GM18502 (cell line): ENCODE results near the gene CD101.

Experiments
- ATAC-seq: cut with Tn5 transposase; IDR thresholded peaks from one replicate; pipeline ENCODE4 v1.9.1; 2021; ENCODE audit warnings: mild to moderate bottlenecking; ENCODE audit not compliant: unreplicated experiment, poor library complexity

Gene CD101

DNA sequence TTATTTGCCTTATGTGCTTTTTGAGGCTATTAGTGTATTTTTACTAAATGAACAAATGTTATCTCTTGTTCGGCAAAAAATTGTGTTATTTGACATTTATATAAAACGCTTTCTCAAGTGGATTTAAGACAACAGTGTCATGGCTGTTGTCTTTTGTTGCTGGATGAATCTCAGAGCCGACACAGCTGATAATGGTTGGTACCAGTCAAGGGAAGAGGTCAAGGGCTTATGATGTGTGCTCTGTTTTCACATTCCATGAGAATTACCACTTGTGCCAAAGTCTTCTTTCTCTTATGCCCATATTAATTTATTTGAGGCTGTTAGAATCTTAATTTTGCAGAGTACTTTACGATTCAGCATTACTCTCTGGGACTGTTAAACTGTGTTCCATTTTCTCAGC is 17.9 kb upstream of the CD101 start:
- no peak for ATAC-seq

DNA sequence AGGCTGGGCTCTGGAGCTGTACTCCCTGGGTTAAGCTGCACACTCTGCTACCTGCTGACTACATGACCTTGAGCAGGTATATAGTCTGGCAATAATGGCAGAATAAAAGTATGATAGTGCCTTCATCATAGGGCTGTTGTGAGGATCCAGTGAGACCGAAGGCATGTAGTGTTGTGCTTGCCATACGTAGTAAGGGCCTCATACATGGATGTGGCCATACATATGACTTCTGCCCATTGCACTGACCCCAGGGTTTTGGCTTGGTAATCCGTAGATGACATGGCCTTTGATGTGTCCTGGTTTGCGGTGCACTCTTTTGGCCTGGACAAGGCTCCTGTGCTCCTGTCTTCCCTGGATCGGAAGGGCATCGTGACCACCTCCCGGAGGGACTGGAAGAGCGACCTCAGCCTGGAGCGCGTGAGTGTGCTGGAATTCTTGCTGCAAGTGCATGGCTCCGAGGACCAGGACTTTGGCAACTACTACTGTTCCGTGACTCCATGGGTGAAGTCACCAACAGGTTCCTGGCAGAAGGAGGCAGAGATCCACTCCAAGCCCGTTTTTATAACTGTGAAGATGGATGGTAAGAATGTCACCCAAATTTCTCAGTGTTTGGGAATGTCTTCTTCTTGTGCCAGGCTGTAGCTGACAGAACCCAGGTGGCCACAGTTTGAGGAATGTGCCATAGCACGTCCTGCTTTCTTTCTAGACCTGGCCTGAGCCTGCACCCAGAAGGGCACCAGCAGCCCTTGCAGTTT is 17.0 kb upstream of the CD101 start:
- no peak for ATAC-seq

DNA sequence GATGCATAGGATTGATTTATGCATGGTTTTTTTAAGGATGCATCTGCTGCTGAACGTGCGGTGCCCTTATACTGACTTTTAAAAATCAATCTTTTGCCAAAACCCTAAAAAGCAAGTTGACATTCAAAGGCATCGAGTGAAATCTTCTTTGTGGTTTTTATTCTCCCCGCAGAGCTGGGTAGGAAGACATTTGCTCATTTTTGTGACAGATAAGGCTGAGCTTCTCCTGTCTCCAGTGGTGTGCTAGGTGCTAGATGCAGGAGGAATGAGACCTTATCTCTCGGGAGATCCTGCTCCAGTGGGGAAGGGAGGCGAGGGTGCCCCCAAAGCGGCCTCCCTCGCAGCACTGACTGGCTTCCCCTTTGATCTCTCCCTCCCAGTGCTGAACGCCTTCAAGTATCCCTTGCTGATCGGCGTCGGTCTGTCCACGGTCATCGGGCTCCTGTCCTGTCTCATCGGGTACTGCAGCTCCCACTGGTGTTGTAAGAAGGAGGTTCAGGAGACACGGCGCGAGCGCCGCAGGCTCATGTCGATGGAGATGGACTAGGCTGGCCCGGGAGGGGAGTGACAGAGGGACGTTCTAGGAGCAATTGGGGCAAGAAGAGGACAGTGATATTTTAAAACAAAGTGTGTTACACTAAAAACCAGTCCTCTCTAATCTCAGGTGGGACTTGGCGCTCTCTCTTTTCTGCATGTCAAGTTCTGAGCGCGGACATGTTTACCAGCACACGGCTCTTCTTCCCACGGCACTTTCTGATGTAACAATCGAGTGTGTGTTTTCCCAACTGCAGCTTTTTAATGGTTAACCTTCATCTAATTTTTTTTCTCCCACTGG is 14.9 kb upstream of the CD101 start:
- no peak for ATAC-seq

DNA sequence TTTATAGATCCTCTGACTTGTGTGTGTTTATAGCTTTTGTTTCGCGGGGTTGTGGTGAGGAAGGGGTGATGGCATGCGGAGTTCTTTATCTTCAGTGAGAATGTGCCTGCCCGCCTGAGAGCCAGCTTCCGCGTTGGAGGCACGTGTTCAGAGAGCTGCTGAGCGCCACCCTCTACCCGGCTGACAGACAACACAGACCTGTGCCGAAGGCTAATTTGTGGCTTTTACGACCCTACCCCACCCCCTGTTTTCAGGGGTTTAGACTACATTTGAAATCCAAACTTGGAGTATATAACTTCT is 14.4 kb upstream of the CD101 start:
- no peak for ATAC-seq

DNA sequence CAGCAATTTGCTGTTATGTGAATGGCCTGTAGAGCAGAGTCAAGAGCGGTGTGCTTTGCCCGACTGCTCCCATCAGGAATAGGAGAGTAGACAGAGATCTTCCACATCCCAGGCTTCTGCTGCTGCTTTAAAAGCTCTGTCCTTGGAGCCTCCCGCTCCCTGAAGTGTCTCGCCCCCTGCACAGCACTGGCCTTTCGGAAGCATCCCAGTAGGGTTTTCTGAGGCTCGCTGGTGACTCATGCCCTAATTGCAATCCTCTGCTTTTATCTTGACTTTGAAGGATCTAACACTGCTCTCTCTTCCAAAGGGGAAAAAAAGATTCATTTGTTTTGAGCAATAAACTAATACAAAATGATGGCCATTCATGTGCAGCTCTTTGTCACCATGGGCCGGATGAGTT is 13.3 kb upstream of the CD101 start:
- no peak for ATAC-seq

DNA sequence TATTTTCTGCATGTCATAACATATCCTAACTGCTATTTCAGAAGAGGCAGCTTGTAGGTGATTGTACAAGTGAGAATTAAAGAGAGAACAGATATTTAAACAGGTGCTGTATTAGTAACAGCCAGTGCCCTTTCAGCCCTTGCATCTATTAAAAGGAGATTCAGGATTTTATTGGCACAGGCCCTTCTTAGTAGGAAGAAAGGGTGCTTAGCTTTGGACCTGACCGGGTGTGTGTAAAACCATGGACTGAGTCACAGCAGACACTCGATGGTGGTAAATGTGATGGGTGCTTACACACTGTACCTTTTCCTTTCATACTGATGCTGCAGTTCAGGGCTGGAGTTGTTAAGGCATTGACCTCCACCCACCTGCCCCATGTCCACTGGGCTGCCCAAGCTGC is 12.7 kb upstream of the CD101 start:
- no peak for ATAC-seq

DNA sequence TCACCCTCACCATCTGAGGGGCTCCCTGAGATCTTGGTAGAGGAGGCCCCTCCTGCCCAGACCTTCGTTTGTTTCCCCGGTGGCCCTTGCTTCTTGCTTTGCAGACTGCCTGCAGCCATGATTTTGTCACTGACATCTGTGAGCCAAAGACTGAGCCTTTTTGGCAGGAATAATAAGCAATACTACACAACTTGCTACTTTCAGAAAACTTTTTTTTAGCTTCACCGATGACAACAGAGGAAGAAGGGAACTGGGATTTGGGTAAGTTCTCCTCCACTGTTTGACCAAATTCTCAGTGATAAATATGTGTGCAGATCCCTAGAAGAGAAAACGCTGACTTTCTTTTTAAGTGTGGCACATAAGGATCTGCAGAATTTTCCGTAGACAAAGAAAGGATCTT is 11.7 kb upstream of the CD101 start:
- ATAC-seq = no peak

DNA sequence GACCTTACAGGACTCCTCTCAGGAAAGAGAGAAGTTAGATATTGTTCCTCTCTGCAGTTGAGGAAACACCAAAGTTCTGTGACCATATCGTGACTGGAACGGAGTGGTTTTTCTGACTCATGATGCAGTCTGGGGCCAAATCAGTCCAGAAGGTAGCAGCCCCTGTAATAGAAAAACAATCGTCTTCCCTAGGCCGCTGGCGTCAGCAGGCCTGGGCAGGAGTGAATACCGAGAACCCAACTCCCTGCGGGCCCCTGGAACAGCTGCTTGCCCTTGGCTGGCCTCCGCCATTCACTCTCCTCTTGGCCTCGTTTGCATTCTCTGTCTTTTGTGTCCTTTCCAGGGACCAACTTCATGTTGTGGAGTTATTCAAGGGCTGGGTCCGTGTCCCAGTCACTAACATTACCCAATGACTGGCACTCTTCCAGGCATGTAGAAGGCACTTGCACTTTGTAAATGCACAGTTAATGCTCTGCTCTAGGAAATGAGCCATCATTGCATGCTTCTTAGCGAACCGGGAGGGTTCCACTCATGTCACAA is 10.9 kb upstream of the CD101 start:
- no peak for ATAC-seq

DNA sequence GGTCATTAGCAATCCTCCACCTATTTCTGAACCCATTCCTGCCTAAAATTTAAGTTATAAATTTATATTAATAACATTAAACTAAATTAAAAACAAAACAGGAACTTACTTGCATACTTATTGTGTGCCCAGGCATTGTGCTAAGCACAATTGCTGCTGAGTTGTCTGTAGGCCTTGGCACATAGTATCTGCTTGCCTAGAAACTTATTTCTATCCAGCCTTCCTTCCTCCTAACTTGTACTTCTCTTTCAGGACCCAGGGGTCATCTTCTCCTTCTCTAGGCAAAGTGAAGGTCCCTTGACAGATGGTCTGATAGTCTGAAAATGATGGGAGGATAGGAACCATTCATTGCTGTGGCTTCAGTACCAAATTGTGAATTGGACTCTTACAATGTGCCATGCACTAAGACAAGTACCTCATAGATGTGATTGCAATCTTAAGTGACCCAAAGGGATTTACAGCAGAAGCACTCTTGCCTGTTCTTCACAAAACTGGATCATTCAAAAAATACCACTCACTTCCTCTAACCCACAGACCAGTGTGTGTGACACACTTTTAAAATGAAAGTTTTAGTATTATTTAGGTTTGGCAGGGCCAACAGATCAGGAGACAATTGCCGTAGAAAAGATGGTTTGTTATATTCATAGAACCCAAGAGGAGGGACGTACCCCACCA is 10.3 kb upstream of the CD101 start:
- no peak for ATAC-seq

DNA sequence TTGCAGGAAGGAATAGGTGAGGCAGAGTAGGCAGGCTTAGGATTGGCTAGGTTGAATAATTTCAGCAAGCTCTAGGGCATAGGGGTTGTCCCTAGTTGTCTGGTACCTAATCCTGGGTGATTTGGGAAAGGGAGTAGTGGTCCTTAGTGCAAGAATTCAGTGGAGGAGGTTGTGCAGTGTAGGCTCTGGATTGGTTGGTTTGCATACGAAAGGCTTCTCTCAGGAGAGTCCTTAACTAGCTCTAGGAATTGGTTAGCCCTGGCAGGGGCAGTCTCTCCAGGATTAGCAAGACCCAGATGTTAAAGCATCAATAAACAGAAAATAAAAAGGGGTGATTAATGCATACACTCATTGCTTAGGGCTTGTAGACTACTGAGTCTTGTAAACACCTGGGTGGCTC is 9.6 kb upstream of the CD101 start:
- ATAC-seq = no peak

DNA sequence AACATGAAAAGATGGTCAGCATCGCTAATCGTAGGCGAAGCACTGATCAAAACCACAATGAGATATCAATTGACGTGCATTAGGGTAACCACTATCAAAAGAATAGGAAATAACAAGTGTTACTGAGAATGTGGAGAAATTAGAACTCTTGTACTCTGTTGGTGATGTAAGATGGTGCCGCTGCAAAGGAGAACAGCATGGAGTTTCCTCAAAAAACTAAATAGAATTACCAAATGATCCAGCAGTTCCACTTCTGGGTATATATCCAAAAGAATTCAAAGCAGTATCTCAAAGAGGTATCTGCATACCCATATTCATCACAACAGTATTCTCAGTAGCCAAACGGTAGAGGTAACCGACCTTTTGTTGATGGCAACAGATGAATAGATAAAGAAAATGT is 8.3 kb upstream of the CD101 start:
- ATAC-seq = no peak

DNA sequence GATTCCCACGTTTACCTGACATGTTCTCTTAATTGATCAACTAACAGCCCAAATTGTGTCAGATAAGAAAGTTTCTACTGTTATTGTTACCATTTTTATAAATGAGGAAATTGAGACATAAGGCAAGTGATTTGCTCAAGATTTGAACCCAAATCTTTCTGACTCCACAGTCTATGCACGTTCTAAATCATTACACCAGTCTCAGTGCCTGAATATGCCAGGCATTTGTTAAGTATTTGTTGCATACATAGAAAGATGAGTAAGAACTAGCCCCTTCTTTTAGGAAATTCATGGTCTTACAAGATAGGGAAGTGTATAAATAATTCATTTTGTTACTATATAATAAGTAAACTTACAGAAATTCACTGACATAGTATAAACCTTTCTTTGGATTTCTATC is 7.1 kb upstream of the CD101 start:
- ATAC-seq = no peak

DNA sequence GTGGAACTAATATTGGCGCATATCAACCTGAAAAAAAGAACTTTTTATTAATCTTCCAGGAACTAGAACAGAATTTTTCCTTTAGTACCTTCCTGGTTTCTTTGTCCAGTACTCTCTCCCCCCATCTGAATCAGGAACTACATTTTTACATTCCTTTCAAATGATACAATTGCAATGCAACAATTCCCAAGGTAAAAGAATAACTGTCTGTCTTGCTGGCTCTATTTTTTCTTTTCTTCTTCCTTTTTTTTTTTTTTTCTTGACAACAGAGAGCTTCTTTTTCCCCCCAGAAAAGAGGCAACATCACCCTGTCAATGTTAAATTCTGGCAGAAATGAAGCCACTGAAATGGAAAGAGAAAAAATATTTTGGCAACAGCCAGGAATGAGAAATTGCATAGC is 4.5 kb upstream of the CD101 start:
- ATAC-seq = no peak

DNA sequence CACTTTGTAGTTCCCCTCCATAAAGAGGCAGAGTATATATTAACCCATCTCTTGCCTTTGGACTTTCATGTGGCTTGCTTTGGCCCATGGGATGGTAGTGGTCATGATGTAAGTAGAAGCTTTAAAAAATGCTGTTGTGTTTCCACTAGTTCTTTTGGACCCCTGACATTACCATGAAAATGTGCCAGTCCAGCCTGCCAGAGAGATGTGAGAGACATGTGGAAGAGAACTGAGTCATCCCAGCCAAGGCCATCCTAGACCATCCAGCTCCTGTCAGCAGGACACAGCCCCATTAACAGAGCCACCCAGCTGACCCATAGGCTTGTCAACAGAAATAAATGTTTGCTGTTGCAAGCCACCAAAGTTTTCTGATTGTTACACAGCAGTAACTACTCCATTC is 3.9 kb upstream of the CD101 start:
- no peak for ATAC-seq

DNA sequence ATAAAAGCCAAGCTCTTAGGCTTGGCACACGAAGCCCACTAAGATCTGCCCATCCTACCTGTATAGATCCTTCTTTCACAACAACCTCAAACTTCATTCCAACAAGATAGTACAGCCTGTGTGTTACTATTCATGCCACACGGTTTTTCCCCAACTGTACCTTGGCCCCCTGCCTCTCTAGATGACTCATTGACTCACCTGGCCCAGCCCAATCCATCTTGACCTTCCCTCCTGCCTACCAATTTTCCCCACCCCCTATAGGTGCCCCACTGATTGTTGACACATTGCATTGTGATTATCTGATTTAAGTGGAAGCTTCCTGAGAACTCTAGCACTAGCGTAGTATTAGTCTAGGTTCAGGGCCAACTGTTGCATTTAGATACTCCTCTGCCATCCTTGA is 2.0 kb upstream of the CD101 start:
- ATAC-seq = no peak

DNA sequence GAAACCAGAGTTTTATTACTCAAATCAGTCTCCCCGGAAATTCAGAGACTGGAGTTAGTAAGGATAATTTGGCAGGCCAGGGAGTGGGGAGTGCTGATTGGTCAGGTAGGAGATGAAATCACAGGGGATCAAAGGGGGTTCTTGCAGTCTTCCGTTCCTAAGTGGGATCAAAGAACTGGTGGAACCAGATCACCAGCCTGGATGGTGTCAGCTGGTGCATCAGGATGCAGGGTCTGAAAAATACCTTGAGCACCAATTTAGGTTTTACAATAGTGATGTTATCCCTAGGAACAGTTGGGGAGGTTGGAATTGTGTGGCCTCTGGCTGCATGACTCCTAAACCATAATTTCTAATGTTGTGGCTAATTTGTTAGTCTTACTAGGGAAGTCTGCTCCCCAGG is 1.4 kb upstream of the CD101 start:
- no peak for ATAC-seq

DNA sequence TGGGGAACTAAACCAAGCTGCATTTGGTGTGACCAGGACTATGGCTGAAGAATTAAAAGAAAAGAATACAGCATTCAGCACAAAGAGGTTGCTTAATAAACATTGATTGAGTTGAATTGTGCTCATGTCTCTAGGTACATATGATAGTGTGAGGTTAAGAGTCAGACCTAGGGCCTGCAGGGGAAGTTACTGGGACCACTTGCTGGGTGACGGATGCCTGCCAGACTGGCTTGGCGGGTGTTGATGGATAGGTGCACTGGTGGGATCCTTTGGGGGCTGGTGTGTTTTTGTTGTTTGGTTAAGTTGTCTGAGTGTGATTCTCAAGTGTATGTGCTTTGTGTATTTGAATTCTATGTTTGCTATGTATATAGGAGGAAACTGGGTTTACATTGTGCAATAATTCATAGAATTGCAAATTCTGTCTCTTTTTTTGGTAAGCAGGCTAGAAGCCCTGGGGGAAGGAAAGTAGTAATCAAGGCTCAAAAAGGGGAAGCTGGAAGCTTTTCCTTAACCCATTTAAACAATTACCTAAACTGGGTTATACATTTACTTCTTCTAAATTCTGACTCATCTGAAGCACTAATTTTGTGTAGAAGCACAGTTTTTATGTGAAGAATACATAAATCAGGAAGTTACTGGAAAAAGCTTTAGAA is 1.8 kb downstream of the CD101 start:
- no peak for ATAC-seq

DNA sequence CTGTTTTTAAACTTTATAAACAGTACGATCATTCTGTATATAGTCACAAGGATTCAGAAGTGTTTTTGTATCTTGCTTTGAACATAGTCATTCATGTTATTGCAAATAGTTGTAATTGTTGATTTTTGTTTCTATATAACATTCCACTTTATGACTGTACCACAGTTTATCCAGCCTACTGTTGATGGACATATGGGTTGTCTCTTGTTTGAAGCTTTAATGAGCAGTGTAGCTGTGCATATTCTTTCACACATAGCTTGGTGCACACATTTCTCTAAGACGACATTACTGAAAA is 6.1 kb downstream of the CD101 start:
- ATAC-seq = no peak

DNA sequence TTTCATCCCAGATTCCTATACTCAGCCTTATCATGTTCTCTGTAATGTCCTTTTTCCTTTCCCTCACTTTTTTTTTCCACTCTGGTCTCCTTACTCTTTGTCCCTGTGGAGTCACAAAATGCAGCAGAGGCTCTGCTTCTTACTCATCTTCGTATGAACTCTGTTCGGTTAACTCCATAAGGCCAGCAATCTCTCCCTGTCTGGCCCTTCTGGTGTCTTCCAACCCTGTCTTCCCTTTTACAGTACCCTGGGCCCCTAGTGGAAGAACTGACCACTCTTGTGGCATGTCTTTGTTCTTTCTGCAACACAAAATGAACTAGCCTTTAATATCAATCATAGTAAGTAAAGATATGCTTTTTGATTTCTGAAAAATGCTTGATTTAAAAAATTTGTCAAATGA is 7.1 kb downstream of the CD101 start:
- no peak for ATAC-seq

DNA sequence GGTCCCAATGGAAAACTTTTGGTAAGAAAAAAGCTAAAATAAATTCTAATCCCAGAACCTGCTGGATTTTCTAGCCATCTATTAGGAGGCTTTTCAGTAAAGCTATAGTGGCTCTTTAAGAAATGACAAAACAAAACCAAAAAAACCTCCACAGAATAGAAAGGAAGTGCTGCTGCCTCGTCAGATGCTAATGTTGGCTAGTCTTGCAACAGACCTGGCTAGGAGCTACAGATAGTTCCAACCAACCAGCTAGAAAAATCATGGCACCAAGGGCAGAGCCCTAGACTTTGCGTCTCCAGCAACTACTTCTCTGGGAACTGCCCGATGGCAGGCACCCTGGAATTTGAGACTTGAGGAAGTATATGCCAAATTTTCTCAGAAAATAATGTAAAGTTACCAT is 7.6 kb downstream of the CD101 start:
- no peak for ATAC-seq

DNA sequence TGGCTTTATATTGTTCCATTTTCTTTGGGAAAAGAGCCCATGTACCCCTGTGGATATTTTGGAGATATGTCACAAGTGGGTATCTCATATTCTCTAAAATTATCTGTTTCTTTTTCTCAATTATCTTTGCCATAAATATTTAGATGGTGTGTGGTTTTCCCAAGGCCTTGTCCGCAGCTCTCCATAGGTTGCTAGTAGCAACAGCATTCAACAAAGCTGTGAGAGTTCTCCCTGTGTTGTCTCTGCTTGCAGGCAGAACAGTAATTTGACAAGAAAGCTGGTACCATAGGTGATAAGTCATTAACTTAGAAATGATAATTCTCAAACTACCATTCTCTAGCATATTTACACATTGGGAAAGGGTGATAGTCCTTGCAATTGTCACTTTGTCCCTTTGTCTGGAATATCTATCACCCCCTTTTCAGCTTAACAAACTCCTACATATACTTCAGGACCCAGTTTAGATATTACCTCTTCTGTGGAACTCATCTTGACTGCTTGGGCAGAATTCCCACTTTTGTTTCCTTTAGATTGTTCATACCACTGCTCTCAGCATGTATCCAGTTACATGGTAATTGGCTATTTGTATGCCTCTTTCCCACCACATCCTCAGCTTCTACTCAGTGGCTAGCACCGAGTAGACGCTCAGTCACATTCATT is 8.9 kb downstream of the CD101 start:
- no peak for ATAC-seq
